Fibroblast of lung (primary cell): ENCODE results near the gene ABCB9. TPM values are rescaled to one million over a fixed set of nuclear protein-coding genes. Genes with fewer than 3 reads are reported as not detected.

ENCODE experiments used
- DNase-seq, 2 donors: peaks; one replicate each; pipeline versions ENCODE4 v3.0.0 to v3.0.0-alpha.2; 2010; ENCODE audit warnings: low read depth in 2 of 2
- H2AFZ ChIP-seq: 2 replicates; pipeline ENCODE4 v1.5.1; 2012; ENCODE audit warnings: low read length, control low read depth, inconsistent platforms
- H3K27ac ChIP-seq: 2 replicates; pipeline ENCODE4 v1.5.1; 2011; ENCODE audit warnings: low read length, control low read depth; ENCODE audit not compliant: insufficient read depth
- H3K27me3 ChIP-seq: 2 replicates; pipeline ENCODE4 v1.5.1; 2011; ENCODE audit warnings: mild to moderate bottlenecking, low read length; ENCODE audit not compliant: control insufficient read depth, insufficient read depth
- H3K36me3 ChIP-seq: 2 replicates; pipeline ENCODE4 v1.5.1; 2011; ENCODE audit warnings: low read length; ENCODE audit not compliant: control insufficient read depth, insufficient read depth
- H3K4me1 ChIP-seq: 2 replicates; pipeline ENCODE4 v1.5.1; 2011; ENCODE audit warnings: low read length; ENCODE audit not compliant: control insufficient read depth, insufficient read depth; ENCODE audit errors: extremely low read depth
- H3K4me2 ChIP-seq: 2 replicates; pipeline ENCODE4 v1.5.1; 2011; ENCODE audit warnings: low read length, control low read depth; ENCODE audit not compliant: insufficient read depth; ENCODE audit errors: extremely low read depth
- H3K4me3 ChIP-seq, 4 experiments: fragments of 200-600 bp in 1 of 4; sonication (generic) in 1 of 4; replicated peaks in 1 of 4; 2 replicates each; pipeline ENCODE4 v1.5.1; 2011 to 2016; ENCODE audit warnings: low read length in 4 of 4, low read depth in 3 of 4, mild to moderate bottlenecking in 3 of 4, control low read depth in 2 of 4, inconsistent platforms in 1 of 4, mixed read lengths in 1 of 4; ENCODE audit not compliant: insufficient read depth in 1 of 4; ENCODE audit errors: control extremely low read depth in 1 of 4
- H3K79me2 ChIP-seq: 2 replicates; pipeline ENCODE4 v1.5.1; 2012; ENCODE audit warnings: mild to moderate bottlenecking, low read length, inconsistent platforms; ENCODE audit not compliant: control insufficient read depth, insufficient read depth
- H3K9ac ChIP-seq: 2 replicates; pipeline ENCODE4 v1.5.1; 2011; ENCODE audit warnings: mild to moderate bottlenecking, low read length, control low read depth; ENCODE audit not compliant: insufficient read depth
- H3K9me3 ChIP-seq: 2 replicates; pipeline ENCODE4 v1.5.1; 2012; ENCODE audit warnings: low read depth, low read length; ENCODE audit not compliant: control insufficient read depth, insufficient read depth
- H4K20me1 ChIP-seq: 2 replicates; pipeline ENCODE4 v1.5.1; 2011; ENCODE audit warnings: low read length; ENCODE audit not compliant: control insufficient read depth, insufficient read depth; ENCODE audit errors: extremely low read depth
- CTCF ChIP-seq, 2 donors: IDR thresholded peaks in 1 of 2; conservative IDR thresholded peaks in 1 of 2; 1 replicate in 1 of 2; 2 replicates in 1 of 2; pipeline ENCODE4 v1.5.1; 2011 to 2012; ENCODE audit warnings: low read length in 2 of 2, control low read depth in 1 of 2, inconsistent platforms in 1 of 2, low read depth in 1 of 2, mild to moderate bottlenecking in 1 of 2
- EZH2 ChIP-seq: IDR thresholded peaks from 2 replicates; pipeline ENCODE4 v1.5.1; 2012; ENCODE audit warnings: low read length, control low read depth, mild to moderate bottlenecking; ENCODE audit errors: missing control alignments
- polyA plus RNA-seq, 2 donors: library from polyadenylated mRNA; depleted of rRNA in 1 of 2; stranded (reverse) in 1 of 2; unstranded in 1 of 2; fragments of >200 nt; gene quantifications; 2 replicates each; pipeline ENCODE4 v1.2.1, GENCODE V29; 2011 to 2012; ENCODE audit warnings: missing spikeins in 1 of 2
- total RNA-seq: library from RNA; depleted of rRNA; stranded (reverse); fragments of >200 nt; gene quantifications from 2 replicates; pipeline ENCODE4 v1.2.1, GENCODE V29; 2014

ABCB9 gene
- total and polyA plus RNA-seq, 2 donors (not counting 1 experiment from before 2014, with no cell fraction given), result 3.8 to 6.3 TPM

- Histone ChIP-seq H3K79me2 (no peaks in the 10 kb centered on the region), H3K4me2 (no peak overlapping the region), H3K9me3 (no peaks in the 10 kb centered on the region), H3K27ac (no peak overlapping the region), H3K4me3 (no peak overlapping the region), H3K9ac (no peak overlapping the region), H2AFZ (no peak overlapping the region), H3K27me3 (no peaks in the 10 kb centered on the region), H3K36me3 (no peaks in the 10 kb centered on the region), H4K20me1 (no peaks in the 10 kb centered on the region), H3K4me1 (no peaks in the 10 kb centered on the region)
- DNase-seq, result no peak
- TF ChIP-seq CTCF (conservative IDR thresholded peaks at IDR 0.05 in 1 of 2, IDR thresholded peaks at IDR 0.05 in 1 of 2; ENCODE audit: low read depth in 1 of 2, low read length in 2 of 2) (no peak), EZH2 (no peak)
Measured at GRCh38 chr12:122995503-122996187, 29.4 kb upstream of the ABCB9 start.

GRCh38 chr12:122994781-122995502 is 28.7 kb upstream of the ABCB9 start:
- DNase-seq, result no peak
- H3K36me3 ChIP-seq, result no peaks in the 10 kb centered on the region
- no peak overlapping the region for H3K9ac ChIP-seq
- no peaks in the 10 kb centered on the region for H3K4me1 ChIP-seq
- H3K4me2 ChIP-seq, result no peak overlapping the region
- no peaks in the 10 kb centered on the region for H3K79me2 ChIP-seq
- no peak overlapping the region for H2AFZ ChIP-seq
- no peaks in the 10 kb centered on the region for H4K20me1 ChIP-seq
- TF ChIP-seq CTCF (conservative IDR thresholded peaks at IDR 0.05 in 1 of 2, IDR thresholded peaks at IDR 0.05 in 1 of 2; ENCODE audit: low read depth in 1 of 2, low read length in 2 of 2), result no peak
- TF ChIP-seq EZH2, result no peak
- no peak overlapping the region for H3K27ac ChIP-seq
- H3K9me3 ChIP-seq, result no peaks in the 10 kb centered on the region
- H3K4me3 ChIP-seq, result no peak overlapping the region
- no peaks in the 10 kb centered on the region for H3K27me3 ChIP-seq

- H3K79me2 ChIP-seq, result no peaks in the 10 kb centered on the region
- DNase-seq, result no peak
- H4K20me1 ChIP-seq, result no peaks in the 10 kb centered on the region
- H3K36me3 ChIP-seq, result peaks cover 2% of the 10 kb centered on the region
- no peaks in the 10 kb centered on the region for H3K4me1 ChIP-seq
- no peak overlapping the region for H3K27ac ChIP-seq
- H3K9ac ChIP-seq, result no peak overlapping the region
- no peak overlapping the region for H2AFZ ChIP-seq
- no peaks in the 10 kb centered on the region for H3K27me3 ChIP-seq
- H3K9me3 ChIP-seq, result no peaks in the 10 kb centered on the region
- H3K4me2 ChIP-seq, result no peak overlapping the region
- no peak overlapping the region for H3K4me3 ChIP-seq
- TF ChIP-seq CTCF (conservative IDR thresholded peaks at IDR 0.05 in 1 of 2, IDR thresholded peaks at IDR 0.05 in 1 of 2; ENCODE audit: low read depth in 1 of 2, low read length in 2 of 2) (no peak), EZH2 (no peak)
Measured at GRCh38 chr12:122994140-122994675, 27.9 kb upstream of the ABCB9 start.
